ENCODE measurements around the gene B3GNT2. TPM values are rescaled to one million over a fixed set of nuclear protein-coding genes. Genes with fewer than 3 reads are reported as not detected.

B3GNT2 gene
- total and polyA plus RNA-seq, 2 donors from 2014 or later, result 17.5 to 35.0 TPM

DNA sequence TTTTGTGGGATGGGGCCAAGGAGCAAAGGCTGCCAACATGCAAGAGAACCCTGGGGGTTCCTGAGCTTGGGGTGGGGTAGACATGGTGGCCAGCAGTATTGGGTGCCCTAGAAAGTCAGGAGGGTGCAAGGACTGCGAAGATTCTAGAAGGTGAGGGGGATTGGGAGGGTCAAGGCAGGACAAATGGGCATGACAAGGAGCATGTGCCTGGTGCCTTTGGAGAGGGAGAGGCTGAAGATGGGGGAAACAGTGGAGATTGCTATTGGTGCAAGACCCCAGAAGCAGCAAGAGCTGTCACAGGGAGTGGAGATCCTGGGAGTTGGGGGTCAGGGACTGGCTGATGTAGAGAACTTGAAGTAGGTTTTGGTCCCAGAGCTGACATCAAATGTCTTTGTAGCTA lies 7.5 kb downstream of the B3GNT2 start:
- Histone ChIP-seq H3K27me3 (ENCODE audit: control insufficient read depth, insufficient read depth, low read length) (no peaks in the 10 kb centered on the region), H3K36me3 (ENCODE audit: control insufficient read depth in 2 of 3, insufficient read depth in 3 of 3, low read length in 3 of 3) (no peaks in the 10 kb centered on the region), H3K4me3 (ENCODE audit: low read length in 3 of 3) (no peak overlapping the region), H3K4me1 (ENCODE audit: control insufficient read depth in 2 of 3, insufficient read depth in 2 of 3, low read depth in 1 of 3, low read length in 3 of 3) (peaks cover 0 to 59% (median 29%) of the 10 kb centered on the region in 3 donors), H3K27ac (ENCODE audit: low read depth in 2 of 2, low read length in 2 of 2) (no peak overlapping the region), H3K9ac (ENCODE audit: low read length in 3 of 3) (no peak overlapping the region), H3K9me3 (ENCODE audit: control insufficient read depth in 2 of 3, insufficient read depth in 1 of 3, low read length in 3 of 3) (no peaks in the 10 kb centered on the region)
- TF ChIP-seq, protein P1, sequence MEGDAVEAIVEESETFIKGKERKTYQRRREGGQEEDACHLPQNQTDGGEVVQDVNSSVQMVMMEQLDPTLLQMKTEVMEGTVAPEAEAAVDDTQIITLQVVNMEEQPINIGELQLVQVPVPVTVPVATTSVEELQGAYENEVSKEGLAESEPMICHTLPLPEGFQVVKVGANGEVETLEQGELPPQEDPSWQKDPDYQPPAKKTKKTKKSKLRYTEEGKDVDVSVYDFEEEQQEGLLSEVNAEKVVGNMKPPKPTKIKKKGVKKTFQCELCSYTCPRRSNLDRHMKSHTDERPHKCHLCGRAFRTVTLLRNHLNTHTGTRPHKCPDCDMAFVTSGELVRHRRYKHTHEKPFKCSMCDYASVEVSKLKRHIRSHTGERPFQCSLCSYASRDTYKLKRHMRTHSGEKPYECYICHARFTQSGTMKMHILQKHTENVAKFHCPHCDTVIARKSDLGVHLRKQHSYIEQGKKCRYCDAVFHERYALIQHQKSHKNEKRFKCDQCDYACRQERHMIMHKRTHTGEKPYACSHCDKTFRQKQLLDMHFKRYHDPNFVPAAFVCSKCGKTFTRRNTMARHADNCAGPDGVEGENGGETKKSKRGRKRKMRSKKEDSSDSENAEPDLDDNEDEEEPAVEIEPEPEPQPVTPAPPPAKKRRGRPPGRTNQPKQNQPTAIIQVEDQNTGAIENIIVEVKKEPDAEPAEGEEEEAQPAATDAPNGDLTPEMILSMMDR (IDR thresholded peaks at IDR 0.05; ENCODE audit: borderline replicate concordance, extremely low read depth, insufficient read depth), result no peak
- intact Hi-C loops (cut with DNase I), result no loop called here
- FAIRE-seq (no peak), DNase-seq (no peak)

DNA sequence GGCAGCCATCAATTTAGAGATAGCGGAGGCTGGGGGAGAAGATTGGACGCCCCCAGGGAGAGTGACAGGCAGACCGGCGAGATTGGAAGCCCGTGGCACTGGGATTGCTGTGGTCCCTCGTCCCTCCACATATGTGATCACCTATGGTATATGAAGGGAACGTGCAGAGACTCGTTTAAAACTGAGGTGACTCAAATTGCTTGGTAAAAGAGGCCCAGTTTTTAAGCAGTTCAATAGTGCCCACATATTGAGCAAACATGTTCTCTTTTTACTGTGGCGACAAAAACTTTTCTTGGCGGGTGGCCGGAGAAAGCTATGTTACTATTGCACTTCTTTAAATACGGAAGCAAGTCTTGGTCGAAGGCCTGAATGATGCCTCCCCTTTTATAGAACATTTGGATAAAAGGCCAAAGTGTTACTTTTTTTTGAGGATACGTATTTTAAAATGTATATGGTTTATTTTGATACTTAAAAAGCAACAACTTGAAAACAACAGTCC lies 9.1 kb downstream of the B3GNT2 start:
- no peak for DNase-seq
- no peak overlapping the region for H3K4me3 ChIP-seq (ENCODE audit: low read length in 3 of 3)
- H3K9ac ChIP-seq (ENCODE audit: low read length in 3 of 3), result no peak overlapping the region
- H3K36me3 ChIP-seq (ENCODE audit: control insufficient read depth in 2 of 3, insufficient read depth in 3 of 3, low read length in 3 of 3), result no peaks in the 10 kb centered on the region
- no peak for FAIRE-seq
- H3K9me3 ChIP-seq (ENCODE audit: control insufficient read depth in 2 of 3, insufficient read depth in 1 of 3, low read length in 3 of 3), result no peaks in the 10 kb centered on the region
- peaks cover 0 to 61% (median 40%) of the 10 kb centered on the region in 3 donors for H3K4me1 ChIP-seq (ENCODE audit: control insufficient read depth in 2 of 3, insufficient read depth in 2 of 3, low read depth in 1 of 3, low read length in 3 of 3)
- no peaks in the 10 kb centered on the region for H3K27me3 ChIP-seq (ENCODE audit: control insufficient read depth, insufficient read depth, low read length)
- intact Hi-C loops (cut with DNase I), result no loop called here
- H3K27ac ChIP-seq (ENCODE audit: low read depth in 2 of 2, low read length in 2 of 2), result no peak overlapping the region
- TF ChIP-seq, protein P1 (IDR thresholded peaks at IDR 0.05; ENCODE audit: borderline replicate concordance, extremely low read depth, insufficient read depth), result no peak

DNA sequence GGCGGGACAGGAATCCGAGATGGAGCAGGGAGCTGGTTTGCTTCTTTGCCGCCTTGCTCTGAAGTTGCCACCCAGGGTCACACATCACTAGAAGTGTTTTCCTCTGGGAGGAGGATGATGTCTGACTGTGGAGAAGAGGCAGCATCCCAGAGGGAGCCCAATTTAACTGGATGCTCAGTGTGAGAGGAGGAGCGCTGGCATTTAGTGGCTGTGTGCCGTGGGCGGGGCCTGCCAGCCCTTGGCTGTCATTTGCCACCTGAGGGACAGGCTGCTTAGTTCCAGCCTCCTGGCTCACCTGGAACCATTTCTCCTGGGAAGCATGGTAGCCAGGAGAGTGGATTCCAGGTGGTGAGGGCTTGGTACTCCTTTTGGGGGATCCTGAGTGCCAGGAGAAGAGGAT lies 9.6 kb downstream of the B3GNT2 start:
- Histone ChIP-seq H3K9ac (ENCODE audit: low read length in 3 of 3) (no peak overlapping the region), H3K27me3 (ENCODE audit: control insufficient read depth, insufficient read depth, low read length) (no peaks in the 10 kb centered on the region), H3K9me3 (ENCODE audit: control insufficient read depth in 2 of 3, insufficient read depth in 1 of 3, low read length in 3 of 3) (no peaks in the 10 kb centered on the region), H3K4me1 (ENCODE audit: control insufficient read depth in 2 of 3, insufficient read depth in 2 of 3, low read depth in 1 of 3, low read length in 3 of 3) (peaks cover 0 to 62% (median 40%) of the 10 kb centered on the region in 3 donors), H3K4me3 (ENCODE audit: low read length in 3 of 3) (no peak overlapping the region), H3K36me3 (ENCODE audit: control insufficient read depth in 2 of 3, insufficient read depth in 3 of 3, low read length in 3 of 3) (no peaks in the 10 kb centered on the region), H3K27ac (ENCODE audit: low read depth in 2 of 2, low read length in 2 of 2) (no peak overlapping the region)
- FAIRE-seq, result no peak
- intact Hi-C loops (cut with DNase I), result no loop called here
- no peak for DNase-seq
- TF ChIP-seq, protein P1 (IDR thresholded peaks at IDR 0.05; ENCODE audit: borderline replicate concordance, extremely low read depth, insufficient read depth), result no peak

DNA sequence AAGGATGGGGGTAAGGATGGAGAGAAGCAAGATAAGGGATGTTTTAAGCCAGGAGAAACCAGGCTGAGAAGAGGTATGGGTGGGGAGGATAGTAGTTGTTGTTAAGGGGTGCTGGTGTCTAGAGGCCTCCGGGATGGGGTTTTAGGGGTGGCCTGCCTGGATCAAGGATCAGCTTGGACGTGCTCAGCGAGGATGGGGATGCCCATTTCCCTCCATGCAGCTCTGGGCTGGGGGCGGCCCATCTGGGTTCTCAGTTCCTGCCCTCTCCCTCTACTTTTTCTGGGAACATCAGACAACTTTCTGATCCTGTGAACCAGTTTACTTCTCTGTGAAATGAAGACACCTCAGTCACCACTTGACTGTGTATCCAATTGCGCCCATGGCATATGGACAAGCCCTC lies 10.1 kb downstream of the B3GNT2 start:
- H3K36me3 ChIP-seq (ENCODE audit: control insufficient read depth in 2 of 3, insufficient read depth in 3 of 3, low read length in 3 of 3), result no peaks in the 10 kb centered on the region
- TF ChIP-seq, protein P1 (IDR thresholded peaks at IDR 0.05; ENCODE audit: borderline replicate concordance, extremely low read depth, insufficient read depth), result no peak
- no peak overlapping the region for H3K4me3 ChIP-seq (ENCODE audit: low read length in 3 of 3)
- intact Hi-C loops (cut with DNase I), result no loop called here
- peaks cover 0 to 57% (median 40%) of the 10 kb centered on the region in 3 donors for H3K4me1 ChIP-seq (ENCODE audit: control insufficient read depth in 2 of 3, insufficient read depth in 2 of 3, low read depth in 1 of 3, low read length in 3 of 3)
- H3K9me3 ChIP-seq (ENCODE audit: control insufficient read depth in 2 of 3, insufficient read depth in 1 of 3, low read length in 3 of 3), result no peaks in the 10 kb centered on the region
- H3K27me3 ChIP-seq (ENCODE audit: control insufficient read depth, insufficient read depth, low read length), result no peaks in the 10 kb centered on the region
- H3K27ac ChIP-seq (ENCODE audit: low read depth in 2 of 2, low read length in 2 of 2), result no peak overlapping the region
- no peak overlapping the region for H3K9ac ChIP-seq (ENCODE audit: low read length in 3 of 3)
- FAIRE-seq (no peak), DNase-seq (no peak)

Data from kidney (tissue), 14 donors.